HCT116 (cell line): ENCODE results near the gene ADAM10. TPM values are rescaled to one million over a fixed set of nuclear protein-coding genes. Genes with fewer than 3 reads are reported as not detected.

ENCODE experiments used
- ATAC-seq: fragments of 200-7000 bp; cut with Tn5 transposase; 2 replicates; pipeline ENCODE4 v1.9.1; 2020; ENCODE audit warnings: mild to moderate bottlenecking, moderate library complexity
- BruUV-seq: library from RNA; stranded (reverse); fragments of 400-500 nt; replicated peaks from 2 replicates; lab custom pipeline; 2021; lab: Mats Ljungman, UMichigan
- CTCF ChIA-PET: fragments of 300-600 bp; sonication (Branson Sonifier 250); formaldehyde crosslinking; loops from one replicate; lab custom pipeline; 2021; ENCODE audit warnings: antibody characterized with exemption; lab: Charles Lee
- POLR2A ChIA-PET: fragments of 300-600, 350-600 bp; sonication (Branson Sonifier 250); formaldehyde crosslinking; loops from one replicate; lab custom pipeline; 2021; ENCODE audit warnings: antibody characterized with exemption; lab: Charles Lee
- RAD21 ChIA-PET, 2 experiments: fragments of 300-600 bp; sonication (Branson Sonifier 250); formaldehyde crosslinking; loops; one replicate each; lab custom pipeline; 2023; ENCODE audit warnings: low total read pairs in 2 of 2; ENCODE audit not compliant: uncharacterized antibody in 2 of 2, unreplicated experiment in 2 of 2, low non-redundant PET in 1 of 2; lab: Charles Lee
- DNase-seq: peaks from one replicate; pipeline ENCODE4 v3.0.0-alpha.2; 2010; ENCODE audit warnings: low read depth, low spot score
- H2AFZ ChIP-seq: fragments of 200-600 bp; shearing (Covaris generic), sonication (generic); 2 replicates; pipeline ENCODE4 v1.6.1; 2017; ENCODE audit warnings: low read depth, mixed run types, mixed read lengths, antibody characterized with exemption, low read length; ENCODE audit not compliant: poor library complexity, severe bottlenecking
- H3K27ac ChIP-seq: 2 replicates; pipeline ENCODE4 v1.5.1; 2012; ENCODE audit warnings: low read depth, low read length
- H3K27me3 ChIP-seq: fragments of 200-600 bp; sonication (generic); 2 replicates; pipeline ENCODE4 v1.6.1; 2016; ENCODE audit warnings: mixed run types, low read length, mixed read lengths; ENCODE audit not compliant: insufficient read depth
- H3K36me3 ChIP-seq, 2 experiments: fragments of 200-500 bp in 1 of 2; fragments of 200-600 bp in 1 of 2; sonication (Bioruptor generic) in 1 of 2; sonication (generic) in 1 of 2; 2 replicates each; pipeline versions ENCODE4 v1.5.1 to v1.6.1; 2014 to 2016; ENCODE audit warnings: low read length in 2 of 2, inconsistent platforms in 1 of 2, mixed read lengths in 1 of 2, mixed run types in 1 of 2; ENCODE audit not compliant: insufficient read depth in 2 of 2, control insufficient read depth in 1 of 2
- H3K4me1 ChIP-seq, 2 experiments: fragments of 200-600 bp in 1 of 2; sonication (generic) in 1 of 2; 2 replicates each; pipeline versions ENCODE4 v1.5.1 to v1.6.1; 2012 to 2017; ENCODE audit warnings: low read length in 2 of 2, inconsistent platforms in 1 of 2, mild to moderate bottlenecking in 1 of 2, mixed read lengths in 1 of 2, mixed run types in 1 of 2, moderate library complexity in 1 of 2; ENCODE audit not compliant: insufficient read depth in 2 of 2, control insufficient read depth in 1 of 2
- H3K4me2 ChIP-seq: fragments of 200-600 bp; sonication (generic); 2 replicates; pipeline ENCODE4 v1.6.1; 2017; ENCODE audit warnings: mixed run types, low read length, mixed read lengths
- H3K4me3 ChIP-seq, 2 experiments: fragments of 200-600 bp in 1 of 2; sonication (generic) in 1 of 2; replicated peaks in 1 of 2; 2 replicates each; pipeline ENCODE4 v1.5.1; 2011 to 2016; ENCODE audit warnings: low read length in 2 of 2, control low read depth in 1 of 2, low read depth in 1 of 2, mild to moderate bottlenecking in 1 of 2, mixed read lengths in 1 of 2, mixed run types in 1 of 2
- H3K79me2 ChIP-seq: fragments of 200-600 bp; sonication (generic); 2 replicates; pipeline ENCODE4 v1.6.1; 2017; ENCODE audit warnings: mild to moderate bottlenecking, mixed run types, low read length, moderate library complexity, mixed read lengths; ENCODE audit not compliant: insufficient read depth
- H3K9ac ChIP-seq: fragments of 200-600 bp; sonication (generic); 2 replicates; pipeline ENCODE4 v1.6.1; 2016; ENCODE audit warnings: low read length, mixed read lengths
- H3K9me2 ChIP-seq: fragments of 200-600 bp; sonication (generic), shearing (Covaris generic); 2 replicates; pipeline ENCODE4 v1.6.1; 2017; ENCODE audit warnings: mixed run types, mild to moderate bottlenecking, moderate library complexity; ENCODE audit not compliant: insufficient read depth
- H3K9me3 ChIP-seq, 2 experiments: fragments of 200-500 bp in 1 of 2; fragments of 200-600 bp in 1 of 2; sonication (Bioruptor generic) in 1 of 2; sonication (generic) in 1 of 2; 2 replicates each; pipeline ENCODE4 v1.6.1; 2014 to 2017; ENCODE audit warnings: low read length in 2 of 2, mixed read lengths in 2 of 2, inconsistent platforms in 1 of 2, low read depth in 1 of 2, mild to moderate bottlenecking in 1 of 2, mixed run types in 1 of 2, moderate library complexity in 1 of 2; ENCODE audit not compliant: control insufficient read depth in 1 of 2, insufficient read depth in 1 of 2
- H4K20me1 ChIP-seq: fragments of 200-600 bp; sonication (generic), shearing (Covaris generic); 2 replicates; pipeline ENCODE4 v1.6.1; 2017; ENCODE audit warnings: mixed run types, mild to moderate bottlenecking, moderate library complexity; ENCODE audit not compliant: insufficient read depth
- CEBPB ChIP-seq: IDR thresholded peaks from 2 replicates; pipeline ENCODE4 v1.6.1; 2012; ENCODE audit warnings: low read depth
- EGR1 ChIP-seq: IDR thresholded peaks from 2 replicates; pipeline ENCODE4 v1.6.1; 2012; ENCODE audit warnings: low read depth
- EZH2 ChIP-seq: fragments of 200-600 bp; sonication (generic); IDR thresholded peaks from 2 replicates; pipeline ENCODE4 v1.6.1; 2017; ENCODE audit warnings: antibody characterized with exemption, mixed run types
- EZH2phosphoT487 ChIP-seq: fragments of 200-600 bp; IDR thresholded peaks from 2 replicates; pipeline ENCODE4 v1.6.1; 2018; ENCODE audit warnings: antibody characterized with exemption, borderline replicate concordance
- FOSL1 ChIP-seq: IDR thresholded peaks from 2 replicates; pipeline ENCODE4 v1.6.1; 2012; ENCODE audit warnings: low read depth
- JUND ChIP-seq: IDR thresholded peaks from 2 replicates; pipeline ENCODE4 v1.6.1; 2012
- RAD21 ChIP-seq: IDR thresholded peaks from 2 replicates; pipeline ENCODE4 v1.6.1; 2012; ENCODE audit warnings: low read depth, mild to moderate bottlenecking
- SIN3A ChIP-seq: IDR thresholded peaks from 2 replicates; pipeline ENCODE4 v1.6.1; 2012; ENCODE audit warnings: low read depth
- SRF ChIP-seq: IDR thresholded peaks from 2 replicates; pipeline ENCODE4 v1.6.1; 2012; ENCODE audit warnings: low read depth
- TCF7L2 ChIP-seq: IDR thresholded peaks from 2 replicates; pipeline ENCODE4 v1.7.0; 2011; ENCODE audit warnings: borderline replicate concordance, inconsistent platforms; ENCODE audit not compliant: insufficient read depth, insufficient read length; ENCODE audit errors: extremely low read depth
- YY1 ChIP-seq: IDR thresholded peaks from 2 replicates; pipeline ENCODE4 v1.6.1; 2011; ENCODE audit warnings: low read length, low read depth, moderate library complexity, mild to moderate bottlenecking; ENCODE audit not compliant: insufficient replicate concordance; ENCODE audit errors: extremely low read depth
- ZFX ChIP-seq: fragments of 450-650 bp; IDR thresholded peaks from 2 replicates; pipeline ENCODE4 v1.6.1; 2017
- ZNF274 ChIP-seq: fragments of 200-500 bp; sonication (Bioruptor generic); IDR thresholded peaks from 2 replicates; pipeline ENCODE4 v1.6.1; 2014; ENCODE audit warnings: mild to moderate bottlenecking, low read depth, low read length, inconsistent platforms
- intact Hi-C: fragments of 100-400 bp; cut with micrococcal nuclease; formaldehyde crosslinking; loops from 2 replicates; pipeline ENCODE4 v1.10.0; 2022
- total RNA-seq: library from RNA; stranded (reverse); gene quantifications from one replicate; pipeline ENCODE4 v1.2.1, GENCODE V29; 2021; ENCODE audit not compliant: unreplicated experiment
- TF ChIP-seq, protein P1 (sequence below): IDR thresholded peaks from 2 replicates; pipeline ENCODE4 v1.6.1; 2012; ENCODE audit warnings: low read depth
- TF ChIP-seq, protein P2 (sequence below): IDR thresholded peaks from 2 replicates; pipeline ENCODE4 v1.6.1; 2012
- TF ChIP-seq, protein P3 (sequence below), 3 experiments: fragments of 200-600 bp in 1 of 3; sonication (generic) in 1 of 3; IDR thresholded peaks in 2 of 3; conservative IDR thresholded peaks in 1 of 3; 2 replicates each; pipeline ENCODE4 v1.5.1; 2012 to 2017; ENCODE audit warnings: low read depth in 2 of 3, low read length in 2 of 3, antibody characterized with exemption in 1 of 3, borderline replicate concordance in 1 of 3, control low read depth in 1 of 3, mild to moderate bottlenecking in 1 of 3, mixed read lengths in 1 of 3, mixed run types in 1 of 3, moderate library complexity in 1 of 3; ENCODE audit not compliant: insufficient read depth in 1 of 3

ADAM10 gene
- total RNA-seq, 1 experiment from 2014 or later: 158 TPM

DNA sequence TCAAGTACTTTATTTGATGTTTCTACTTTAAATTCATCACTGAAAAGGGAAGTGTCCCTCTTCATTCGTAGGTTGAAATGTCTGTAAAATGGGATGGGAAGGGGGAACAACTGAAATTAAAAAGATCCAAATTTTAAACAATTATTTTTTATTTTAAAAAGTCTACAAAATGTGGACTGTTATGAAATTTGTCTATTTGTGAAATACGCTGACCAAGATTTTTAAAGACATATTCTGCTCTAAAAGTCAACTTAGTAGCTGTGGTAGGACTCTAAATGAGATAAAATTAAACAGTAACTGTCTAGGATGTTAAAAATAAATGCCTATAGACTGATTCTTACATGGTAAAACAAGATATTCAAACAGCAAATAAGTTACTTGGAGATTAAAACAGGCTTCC lies 67.3 kb downstream of the ADAM10 start:
- H4K20me1 ChIP-seq: peaks cover 6% of the 10 kb centered on the region; the same call in 1 of the 2 replicates
- H3K4me3 ChIP-seq: no peak overlapping the region
- no peaks in the 10 kb centered on the region for H3K9me3 ChIP-seq
- no TSS peak for BruUV-seq
- intact Hi-C loops: no loop called here
- ATAC-seq (no peak), DNase-seq (no peak)
- no peak overlapping the region for H3K9ac ChIP-seq
- CTCF ChIA-PET: no interaction called here
- H3K27me3 ChIP-seq: no peaks in the 10 kb centered on the region
- TF ChIP-seq, protein P1, sequence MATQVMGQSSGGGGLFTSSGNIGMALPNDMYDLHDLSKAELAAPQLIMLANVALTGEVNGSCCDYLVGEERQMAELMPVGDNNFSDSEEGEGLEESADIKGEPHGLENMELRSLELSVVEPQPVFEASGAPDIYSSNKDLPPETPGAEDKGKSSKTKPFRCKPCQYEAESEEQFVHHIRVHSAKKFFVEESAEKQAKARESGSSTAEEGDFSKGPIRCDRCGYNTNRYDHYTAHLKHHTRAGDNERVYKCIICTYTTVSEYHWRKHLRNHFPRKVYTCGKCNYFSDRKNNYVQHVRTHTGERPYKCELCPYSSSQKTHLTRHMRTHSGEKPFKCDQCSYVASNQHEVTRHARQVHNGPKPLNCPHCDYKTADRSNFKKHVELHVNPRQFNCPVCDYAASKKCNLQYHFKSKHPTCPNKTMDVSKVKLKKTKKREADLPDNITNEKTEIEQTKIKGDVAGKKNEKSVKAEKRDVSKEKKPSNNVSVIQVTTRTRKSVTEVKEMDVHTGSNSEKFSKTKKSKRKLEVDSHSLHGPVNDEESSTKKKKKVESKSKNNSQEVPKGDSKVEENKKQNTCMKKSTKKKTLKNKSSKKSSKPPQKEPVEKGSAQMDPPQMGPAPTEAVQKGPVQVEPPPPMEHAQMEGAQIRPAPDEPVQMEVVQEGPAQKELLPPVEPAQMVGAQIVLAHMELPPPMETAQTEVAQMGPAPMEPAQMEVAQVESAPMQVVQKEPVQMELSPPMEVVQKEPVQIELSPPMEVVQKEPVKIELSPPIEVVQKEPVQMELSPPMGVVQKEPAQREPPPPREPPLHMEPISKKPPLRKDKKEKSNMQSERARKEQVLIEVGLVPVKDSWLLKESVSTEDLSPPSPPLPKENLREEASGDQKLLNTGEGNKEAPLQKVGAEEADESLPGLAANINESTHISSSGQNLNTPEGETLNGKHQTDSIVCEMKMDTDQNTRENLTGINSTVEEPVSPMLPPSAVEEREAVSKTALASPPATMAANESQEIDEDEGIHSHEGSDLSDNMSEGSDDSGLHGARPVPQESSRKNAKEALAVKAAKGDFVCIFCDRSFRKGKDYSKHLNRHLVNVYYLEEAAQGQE: no peak
- TF ChIP-seq, protein P2, sequence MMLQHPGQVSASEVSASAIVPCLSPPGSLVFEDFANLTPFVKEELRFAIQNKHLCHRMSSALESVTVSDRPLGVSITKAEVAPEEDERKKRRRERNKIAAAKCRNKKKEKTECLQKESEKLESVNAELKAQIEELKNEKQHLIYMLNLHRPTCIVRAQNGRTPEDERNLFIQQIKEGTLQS: no peak
- TF ChIP-seq CEBPB: no peak
- no peak for TF ChIP-seq ZNF274
- no peak for TF ChIP-seq YY1
- no peak for TF ChIP-seq RAD21
- TF ChIP-seq, protein P3, sequence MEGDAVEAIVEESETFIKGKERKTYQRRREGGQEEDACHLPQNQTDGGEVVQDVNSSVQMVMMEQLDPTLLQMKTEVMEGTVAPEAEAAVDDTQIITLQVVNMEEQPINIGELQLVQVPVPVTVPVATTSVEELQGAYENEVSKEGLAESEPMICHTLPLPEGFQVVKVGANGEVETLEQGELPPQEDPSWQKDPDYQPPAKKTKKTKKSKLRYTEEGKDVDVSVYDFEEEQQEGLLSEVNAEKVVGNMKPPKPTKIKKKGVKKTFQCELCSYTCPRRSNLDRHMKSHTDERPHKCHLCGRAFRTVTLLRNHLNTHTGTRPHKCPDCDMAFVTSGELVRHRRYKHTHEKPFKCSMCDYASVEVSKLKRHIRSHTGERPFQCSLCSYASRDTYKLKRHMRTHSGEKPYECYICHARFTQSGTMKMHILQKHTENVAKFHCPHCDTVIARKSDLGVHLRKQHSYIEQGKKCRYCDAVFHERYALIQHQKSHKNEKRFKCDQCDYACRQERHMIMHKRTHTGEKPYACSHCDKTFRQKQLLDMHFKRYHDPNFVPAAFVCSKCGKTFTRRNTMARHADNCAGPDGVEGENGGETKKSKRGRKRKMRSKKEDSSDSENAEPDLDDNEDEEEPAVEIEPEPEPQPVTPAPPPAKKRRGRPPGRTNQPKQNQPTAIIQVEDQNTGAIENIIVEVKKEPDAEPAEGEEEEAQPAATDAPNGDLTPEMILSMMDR (IDR thresholded peaks at IDR 0.05 in 2 of 3, conservative IDR thresholded peaks at IDR 0.05 in 1 of 3; ENCODE audit: borderline replicate concordance in 1 of 3, insufficient read depth in 1 of 3, low read depth in 2 of 3, low read length in 2 of 3): no peak
- no peak for TF ChIP-seq EZH2
- no peak for TF ChIP-seq EZH2phosphoT487
- no peak for TF ChIP-seq FOSL1
- no peak for TF ChIP-seq EGR1
- no peak for TF ChIP-seq TCF7L2
- no peak for TF ChIP-seq ZFX
- no peak for TF ChIP-seq SIN3A
- TF ChIP-seq JUND: no peak
- TF ChIP-seq SRF: no peak
- RAD21 ChIA-PET: no interaction called here
- H3K27ac ChIP-seq: no peak overlapping the region
- H2AFZ ChIP-seq: no peak overlapping the region
- no peaks in the 10 kb centered on the region for H3K36me3 ChIP-seq
- peaks cover 31% of the 10 kb centered on the region for H3K79me2 ChIP-seq
- H3K9me2 ChIP-seq: no peaks in the 10 kb centered on the region
- POLR2A ChIA-PET: no interaction called here
- peaks cover 0 to 6% of the 10 kb centered on the region in 2 experiments; a peak in 1 of 4 replicates for H3K4me1 ChIP-seq
- no peak overlapping the region for H3K4me2 ChIP-seq
